Retinal pigment epithelial cell (primary cell): Measurements from ENCODE around the gene TNNI3K.

Source experiments
- DNase-seq: peaks from one replicate; pipeline ENCODE4 v3.0.0-alpha.2; 2010; ENCODE audit warnings: low read depth
- H3K4me3 ChIP-seq: 2 replicates; pipeline ENCODE4 v1.5.1; 2011; ENCODE audit warnings: mild to moderate bottlenecking, low read length, control low read depth, moderate library complexity
- TF ChIP-seq, protein P1 (sequence below): conservative IDR thresholded peaks from 2 replicates; pipeline ENCODE4 v1.5.1; 2011; ENCODE audit warnings: low read depth, low read length, control low read depth, inconsistent platforms

TNNI3K gene

DNA sequence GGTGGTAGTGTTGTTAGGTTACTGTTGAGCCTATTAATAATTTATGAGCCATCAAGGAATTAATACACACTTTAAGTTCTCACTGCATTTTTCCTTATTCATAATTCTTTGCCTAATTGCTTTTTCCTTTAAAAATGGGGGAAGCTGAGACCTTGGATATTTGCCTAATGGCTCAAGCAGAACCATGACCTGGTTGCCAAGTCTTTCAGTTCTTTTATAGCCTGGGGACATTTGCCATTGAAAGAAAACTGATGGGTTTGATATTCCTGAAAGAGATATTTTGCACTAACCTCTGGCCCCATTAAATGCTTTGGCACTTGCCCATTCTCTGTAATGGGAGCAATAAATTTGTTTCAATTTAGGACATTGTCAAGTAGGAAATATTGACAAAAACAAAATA is 295.7 kb downstream of the TNNI3K start:
- no peak for DNase-seq
- TF ChIP-seq, protein P1, sequence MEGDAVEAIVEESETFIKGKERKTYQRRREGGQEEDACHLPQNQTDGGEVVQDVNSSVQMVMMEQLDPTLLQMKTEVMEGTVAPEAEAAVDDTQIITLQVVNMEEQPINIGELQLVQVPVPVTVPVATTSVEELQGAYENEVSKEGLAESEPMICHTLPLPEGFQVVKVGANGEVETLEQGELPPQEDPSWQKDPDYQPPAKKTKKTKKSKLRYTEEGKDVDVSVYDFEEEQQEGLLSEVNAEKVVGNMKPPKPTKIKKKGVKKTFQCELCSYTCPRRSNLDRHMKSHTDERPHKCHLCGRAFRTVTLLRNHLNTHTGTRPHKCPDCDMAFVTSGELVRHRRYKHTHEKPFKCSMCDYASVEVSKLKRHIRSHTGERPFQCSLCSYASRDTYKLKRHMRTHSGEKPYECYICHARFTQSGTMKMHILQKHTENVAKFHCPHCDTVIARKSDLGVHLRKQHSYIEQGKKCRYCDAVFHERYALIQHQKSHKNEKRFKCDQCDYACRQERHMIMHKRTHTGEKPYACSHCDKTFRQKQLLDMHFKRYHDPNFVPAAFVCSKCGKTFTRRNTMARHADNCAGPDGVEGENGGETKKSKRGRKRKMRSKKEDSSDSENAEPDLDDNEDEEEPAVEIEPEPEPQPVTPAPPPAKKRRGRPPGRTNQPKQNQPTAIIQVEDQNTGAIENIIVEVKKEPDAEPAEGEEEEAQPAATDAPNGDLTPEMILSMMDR, result no peak
- H3K4me3 ChIP-seq, result no peak overlapping the region

DNA sequence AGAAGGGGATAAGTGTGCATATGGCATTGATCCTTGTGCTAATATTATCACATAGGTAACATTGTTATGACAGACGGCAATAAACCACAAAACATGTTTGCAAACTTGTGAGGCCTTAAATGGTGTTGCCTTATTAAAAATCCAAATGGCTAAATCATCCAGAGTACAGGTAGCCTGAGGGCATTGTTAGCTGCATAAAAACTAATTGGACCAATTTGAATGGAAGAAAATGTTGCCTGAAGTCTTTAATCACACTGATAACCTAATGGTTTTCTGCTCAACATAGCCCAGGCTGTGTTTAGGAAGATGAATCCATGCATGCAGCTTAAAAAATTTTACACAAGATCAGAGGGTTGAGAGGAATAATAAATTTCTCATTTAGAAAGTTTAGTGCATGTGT is 296.6 kb downstream of the TNNI3K start:
- TF ChIP-seq, protein P1, result no peak
- no peak overlapping the region for H3K4me3 ChIP-seq
- no peak for DNase-seq

DNA sequence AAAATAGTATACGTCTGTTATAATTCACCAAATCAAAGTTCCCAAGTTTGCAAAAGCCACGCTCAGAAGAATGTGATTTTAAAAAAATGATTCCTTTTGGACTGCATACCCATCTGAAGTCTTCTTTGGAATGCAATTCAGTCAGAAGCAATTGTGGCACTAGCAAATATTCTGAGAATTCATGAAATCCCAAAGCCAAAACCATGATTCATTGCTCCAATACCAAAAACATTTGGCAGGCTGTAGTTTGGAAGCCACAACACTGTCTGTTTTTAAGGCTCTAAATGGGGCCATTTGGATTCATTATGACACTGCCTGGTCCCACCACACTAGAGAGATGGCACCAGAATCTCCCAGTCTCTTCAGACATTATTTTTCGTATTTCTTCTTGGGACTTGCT is 299.1 kb downstream of the TNNI3K start:
- no peak for DNase-seq
- no peak overlapping the region for H3K4me3 ChIP-seq
- TF ChIP-seq, protein P1, result no peak

DNA sequence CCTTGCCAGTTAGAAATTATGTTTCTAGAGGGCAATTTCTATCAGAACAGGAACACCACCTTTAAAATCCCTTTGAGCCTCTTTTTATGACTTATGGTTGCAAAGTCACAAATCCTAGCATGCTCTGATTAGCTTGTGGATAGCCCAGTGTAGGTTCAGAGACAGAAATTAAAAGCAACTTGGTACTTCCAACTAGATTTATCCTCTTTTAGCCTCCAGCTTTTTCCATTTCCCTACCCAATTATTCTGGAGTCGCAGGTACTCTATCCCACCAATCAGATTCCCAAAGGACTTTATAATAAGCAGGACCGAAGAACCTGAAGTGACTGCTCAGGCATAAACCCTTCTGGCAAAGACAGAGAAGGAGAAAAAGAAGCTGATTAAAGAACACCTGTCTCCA is 310.6 kb downstream of the TNNI3K start:
- H3K4me3 ChIP-seq, result no peak overlapping the region
- DNase-seq, result no peak
- TF ChIP-seq, protein P1, result no peak

DNA sequence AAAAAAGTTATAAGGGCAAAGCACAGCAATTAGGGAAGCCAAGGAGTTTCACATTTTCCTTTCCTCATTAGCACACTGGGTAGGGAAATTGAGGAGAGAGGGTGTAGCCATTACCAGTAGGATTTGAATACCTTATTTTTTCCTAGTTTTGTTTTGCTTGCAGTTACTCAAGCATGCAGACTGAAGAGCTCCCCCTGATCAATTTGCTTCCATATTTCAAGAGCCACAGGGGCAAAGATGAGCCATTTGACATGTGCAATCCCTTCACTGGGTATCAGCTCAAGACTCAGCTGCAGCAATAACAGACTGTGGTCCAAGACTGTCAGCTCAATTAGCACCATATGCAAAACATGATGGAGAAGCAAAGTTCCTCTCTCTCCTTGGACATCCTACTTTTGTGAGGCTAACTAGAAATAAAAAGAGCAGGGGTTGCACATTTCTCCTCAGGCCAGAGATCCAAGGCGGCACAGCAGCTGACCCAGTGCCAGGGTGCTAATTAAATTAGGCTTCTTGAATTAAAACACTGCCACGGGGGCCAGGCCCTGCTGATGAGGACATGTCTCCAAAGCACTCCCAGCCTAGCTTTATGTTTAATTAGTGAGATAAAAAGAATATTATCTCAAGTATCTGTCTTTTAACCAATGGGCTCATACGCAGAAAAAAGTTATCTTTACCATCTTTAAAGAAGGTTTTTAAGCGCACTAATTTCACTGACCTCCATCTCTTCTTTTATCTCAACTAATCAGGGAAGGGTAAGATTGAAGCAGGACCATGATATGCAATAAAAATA is 314.0 kb downstream of the TNNI3K start:
- TF ChIP-seq, protein P1, result no peak
- no peak for DNase-seq

DNA sequence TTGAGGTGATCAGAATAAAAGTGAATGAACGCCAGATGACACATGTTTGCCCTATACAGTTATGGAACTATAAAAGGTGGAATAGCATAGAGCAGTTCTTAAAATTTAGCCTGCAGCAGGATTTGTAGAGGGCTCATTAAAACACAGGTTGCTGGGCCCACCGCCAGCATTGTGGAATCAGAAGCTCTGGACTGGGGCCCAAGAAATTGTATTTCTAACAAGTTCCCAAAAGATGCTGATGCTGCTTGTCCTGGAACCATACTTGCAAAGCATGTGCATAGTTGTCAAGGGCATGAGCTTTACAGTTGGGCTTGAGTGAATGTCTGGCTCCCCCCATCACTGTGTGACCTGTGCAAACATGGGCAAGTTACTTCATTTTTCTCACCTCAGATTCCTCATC is 314.7 kb downstream of the TNNI3K start:
- TF ChIP-seq, protein P1, result no peak
- no peak overlapping the region for H3K4me3 ChIP-seq
- DNase-seq, result no peak

More for the DNA sequence above, 314.0 kb downstream of the TNNI3K start:
- H3K4me3 ChIP-seq, result no peak overlapping the region

DNA sequence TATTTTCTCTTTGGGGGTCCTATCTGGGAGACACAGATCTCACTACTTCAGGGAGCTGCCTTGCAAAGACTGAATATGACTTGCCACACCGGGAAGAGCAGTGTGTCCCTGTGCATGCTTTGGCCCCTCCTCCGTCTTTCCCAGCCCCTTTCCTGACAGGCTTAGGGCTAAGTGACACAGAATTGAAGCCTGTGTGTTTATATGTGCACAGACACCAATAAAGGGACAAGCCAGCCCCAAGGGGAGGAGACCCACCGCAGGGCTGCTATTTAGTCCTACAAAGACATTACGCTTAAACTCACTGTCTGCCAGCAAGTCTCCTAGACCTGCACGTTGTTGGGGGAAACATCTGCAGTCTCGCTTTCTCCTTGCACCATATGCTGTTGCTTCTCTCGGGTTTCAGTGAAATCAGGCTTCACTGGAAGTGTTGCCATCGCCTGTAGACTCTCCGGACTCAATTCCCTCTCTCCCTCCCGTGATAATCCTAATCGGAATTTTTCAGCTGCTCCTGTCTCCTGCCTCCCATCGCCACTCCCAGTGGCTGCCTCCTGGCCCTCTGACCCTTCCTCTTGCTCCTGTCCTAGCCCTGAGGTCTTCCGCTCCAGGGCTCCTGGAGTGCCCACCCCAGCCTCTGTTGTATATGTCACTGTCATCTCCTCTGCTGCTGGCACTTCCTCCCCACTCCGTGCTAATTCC is 335.8 kb downstream of the TNNI3K start:
- TF ChIP-seq, protein P1, result no peak
- H3K4me3 ChIP-seq, result no peak overlapping the region
- no peak for DNase-seq
